Suprapubic skin (tissue), 4 donors: ENCODE results near the gene ZNHIT2.
A peak's percentile ranks its signal among the peaks of the same experiment; 100 is the strongest.

Source experiments
- POLR2A ChIP-seq, 2 donors: fragments of 450-650 bp; IDR thresholded peaks; one replicate each; pipeline ENCODE4 v1.6.1; 2017; ENCODE audit warnings: antibody characterized with exemption in 2 of 2, mild to moderate bottlenecking in 2 of 2, moderate library complexity in 2 of 2
- POLR2AphosphoS5 ChIP-seq, 3 donors: sonication (generic); formaldehyde crosslinking; IDR thresholded peaks; one replicate each; pipeline ENCODE4 v1.6.1; 2017; ENCODE audit warnings: antibody characterized with exemption in 3 of 3
- TF ChIP-seq, protein P1 (sequence below), 2 donors: fragments of 200-600 bp in 1 of 2; fragments of 450-650 bp in 1 of 2; sonication (generic) in 1 of 2; IDR thresholded peaks; one replicate each; pipeline ENCODE4 v1.5.1; 2016 to 2019; ENCODE audit warnings: antibody characterized with exemption in 2 of 2, mild to moderate bottlenecking in 1 of 2, moderate library complexity in 1 of 2

DNA sequence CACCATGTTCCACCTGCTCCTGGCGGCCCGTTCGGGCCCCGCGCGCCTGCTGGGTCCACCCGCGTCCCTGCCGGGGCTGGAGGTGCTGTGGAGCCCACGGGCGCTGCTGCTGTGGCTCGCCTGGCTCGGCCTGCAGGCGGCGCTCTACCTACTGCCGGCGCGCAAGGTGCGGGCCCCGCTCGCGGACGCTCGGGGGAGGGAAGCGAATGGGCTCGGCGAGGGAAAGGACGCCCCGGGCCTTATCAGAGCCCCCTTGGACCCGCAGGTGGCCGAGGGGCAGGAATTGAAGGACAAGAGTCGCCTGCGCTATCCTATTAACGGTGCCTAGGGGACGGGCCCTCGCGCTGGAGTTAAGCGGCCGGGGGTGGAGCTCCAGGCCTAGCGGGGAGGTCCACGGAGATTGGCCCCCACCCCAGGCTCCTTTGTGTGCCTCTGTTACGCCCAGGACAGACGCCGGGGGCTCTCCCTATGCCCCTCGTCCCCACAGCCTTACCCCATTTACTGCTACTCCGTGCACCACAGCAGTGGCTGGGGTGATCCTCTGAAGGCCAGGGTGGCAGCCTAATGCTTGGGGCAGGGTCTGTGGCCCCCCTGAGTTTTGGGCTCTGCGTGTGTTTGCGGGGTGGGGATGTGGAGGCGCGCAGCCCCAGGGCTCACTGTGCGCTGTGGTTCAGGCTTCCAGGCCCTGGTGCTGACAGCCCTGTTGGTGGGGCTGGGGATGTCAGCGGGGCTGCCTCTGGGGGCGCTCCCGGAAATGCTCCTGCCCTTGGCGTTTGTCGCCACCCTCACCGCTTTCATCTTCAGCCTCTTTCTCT is 4.7 kb downstream of the ZNHIT2 start:
- TF ChIP-seq, protein P1, sequence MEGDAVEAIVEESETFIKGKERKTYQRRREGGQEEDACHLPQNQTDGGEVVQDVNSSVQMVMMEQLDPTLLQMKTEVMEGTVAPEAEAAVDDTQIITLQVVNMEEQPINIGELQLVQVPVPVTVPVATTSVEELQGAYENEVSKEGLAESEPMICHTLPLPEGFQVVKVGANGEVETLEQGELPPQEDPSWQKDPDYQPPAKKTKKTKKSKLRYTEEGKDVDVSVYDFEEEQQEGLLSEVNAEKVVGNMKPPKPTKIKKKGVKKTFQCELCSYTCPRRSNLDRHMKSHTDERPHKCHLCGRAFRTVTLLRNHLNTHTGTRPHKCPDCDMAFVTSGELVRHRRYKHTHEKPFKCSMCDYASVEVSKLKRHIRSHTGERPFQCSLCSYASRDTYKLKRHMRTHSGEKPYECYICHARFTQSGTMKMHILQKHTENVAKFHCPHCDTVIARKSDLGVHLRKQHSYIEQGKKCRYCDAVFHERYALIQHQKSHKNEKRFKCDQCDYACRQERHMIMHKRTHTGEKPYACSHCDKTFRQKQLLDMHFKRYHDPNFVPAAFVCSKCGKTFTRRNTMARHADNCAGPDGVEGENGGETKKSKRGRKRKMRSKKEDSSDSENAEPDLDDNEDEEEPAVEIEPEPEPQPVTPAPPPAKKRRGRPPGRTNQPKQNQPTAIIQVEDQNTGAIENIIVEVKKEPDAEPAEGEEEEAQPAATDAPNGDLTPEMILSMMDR (IDR thresholded peaks at IDR 0.05) = peak; percentile 53 to 97
- no peak for TF ChIP-seq POLR2A (IDR thresholded peaks at IDR 0.05)
- TF ChIP-seq POLR2AphosphoS5 (IDR thresholded peaks at IDR 0.05) = peak in 1 of 3 donors; percentile 59
